ENCODE results near the gene IGSF21. TPM values are rescaled to one million over a fixed set of nuclear protein-coding genes. Genes with fewer than 3 reads are reported as not detected.

Gene IGSF21
- total RNA-seq, 1 experiment from 2014 or later, result not detected

DNA sequence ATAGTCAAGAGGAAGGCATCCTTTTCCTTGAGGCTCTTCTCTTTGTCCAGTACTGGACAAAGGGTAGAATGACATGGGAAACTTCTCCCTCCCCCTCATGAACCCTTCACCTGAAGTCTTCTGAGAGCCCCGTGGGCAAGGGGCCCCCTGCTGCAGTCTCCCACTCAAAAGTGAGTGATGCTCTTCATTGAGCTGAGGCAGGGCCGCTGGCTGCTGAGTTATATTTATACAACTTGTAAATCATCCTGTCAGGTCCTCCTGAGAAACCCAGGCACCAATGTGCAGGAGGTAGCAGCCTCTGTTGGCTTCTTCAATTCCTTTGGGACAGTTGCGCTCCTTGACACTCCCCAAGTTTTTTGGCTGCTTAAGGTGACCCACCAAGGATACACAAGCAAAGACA lies 150.2 kb downstream of the IGSF21 start:
- ChIA-PET CTCF (no interaction called here), POLR2A (interaction anchor here (0.7 kb wide), 1 partner anchor 19 kb away, joined by 3 read pairs; no protein-coding TSS in a partner anchor)
- TF ChIP-seq, protein P1, sequence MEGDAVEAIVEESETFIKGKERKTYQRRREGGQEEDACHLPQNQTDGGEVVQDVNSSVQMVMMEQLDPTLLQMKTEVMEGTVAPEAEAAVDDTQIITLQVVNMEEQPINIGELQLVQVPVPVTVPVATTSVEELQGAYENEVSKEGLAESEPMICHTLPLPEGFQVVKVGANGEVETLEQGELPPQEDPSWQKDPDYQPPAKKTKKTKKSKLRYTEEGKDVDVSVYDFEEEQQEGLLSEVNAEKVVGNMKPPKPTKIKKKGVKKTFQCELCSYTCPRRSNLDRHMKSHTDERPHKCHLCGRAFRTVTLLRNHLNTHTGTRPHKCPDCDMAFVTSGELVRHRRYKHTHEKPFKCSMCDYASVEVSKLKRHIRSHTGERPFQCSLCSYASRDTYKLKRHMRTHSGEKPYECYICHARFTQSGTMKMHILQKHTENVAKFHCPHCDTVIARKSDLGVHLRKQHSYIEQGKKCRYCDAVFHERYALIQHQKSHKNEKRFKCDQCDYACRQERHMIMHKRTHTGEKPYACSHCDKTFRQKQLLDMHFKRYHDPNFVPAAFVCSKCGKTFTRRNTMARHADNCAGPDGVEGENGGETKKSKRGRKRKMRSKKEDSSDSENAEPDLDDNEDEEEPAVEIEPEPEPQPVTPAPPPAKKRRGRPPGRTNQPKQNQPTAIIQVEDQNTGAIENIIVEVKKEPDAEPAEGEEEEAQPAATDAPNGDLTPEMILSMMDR (IDR thresholded peaks at IDR 0.05; ENCODE audit: unreplicated experiment), result no peak
- no TSS peak for BruUV-seq (replicated peaks)
- no peak for DNase-seq (ENCODE audit: unreplicated experiment)
- H3K27ac Mint-ChIP-seq (ENCODE audit: low read depth, unreplicated experiment), result no peak overlapping the region
- peaks cover 16% of the 10 kb centered on the region for H3K27me3 Mint-ChIP-seq (ENCODE audit: insufficient read depth, unreplicated experiment)
- no peaks in the 10 kb centered on the region for H3K36me3 Mint-ChIP-seq (ENCODE audit: insufficient read depth, unreplicated experiment)
- peaks cover 21% of the 10 kb centered on the region for H3K9me3 Mint-ChIP-seq (ENCODE audit: unreplicated experiment)
- intact Hi-C loops (cut with micrococcal nuclease), result no loop called here
- no peaks in the 10 kb centered on the region for H3K4me1 Mint-ChIP-seq (ENCODE audit: insufficient read depth, unreplicated experiment)
- no peak overlapping the region for H3K4me3 Mint-ChIP-seq (ENCODE audit: unreplicated experiment)

DNA sequence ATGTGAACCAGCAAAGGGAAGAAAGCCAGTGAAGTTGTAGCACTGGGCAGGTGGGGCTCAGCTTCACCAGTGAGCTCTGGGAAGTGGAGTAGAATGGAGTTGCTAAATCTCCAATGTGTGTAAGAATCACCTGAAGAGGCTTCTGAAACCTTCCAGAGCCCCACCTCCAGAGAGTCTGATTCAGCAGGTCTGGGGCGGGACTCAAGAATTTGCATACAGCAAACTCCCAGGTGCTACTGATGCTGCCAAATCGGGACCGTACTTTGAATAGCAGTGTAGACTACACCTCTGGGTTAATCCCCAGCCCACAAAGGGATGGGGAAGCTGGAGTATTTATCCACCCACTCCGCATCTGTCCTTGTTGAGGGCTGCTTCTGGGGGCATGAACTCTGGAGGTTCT lies 154.3 kb downstream of the IGSF21 start:
- Mint-ChIP-seq H3K9me3 (ENCODE audit: unreplicated experiment) (peaks cover 11% of the 10 kb centered on the region), H3K27ac (ENCODE audit: low read depth, unreplicated experiment) (no peak overlapping the region), H3K27me3 (ENCODE audit: insufficient read depth, unreplicated experiment) (peaks cover 30% of the 10 kb centered on the region), H3K36me3 (ENCODE audit: insufficient read depth, unreplicated experiment) (no peaks in the 10 kb centered on the region), H3K4me1 (ENCODE audit: insufficient read depth, unreplicated experiment) (no peaks in the 10 kb centered on the region), H3K4me3 (ENCODE audit: unreplicated experiment) (no peak overlapping the region)
- CTCF ChIA-PET, result interaction anchor here (0.6 kb wide), 1 partner anchor 465 kb away, joined by 3 read pairs; no protein-coding TSS in a partner anchor
- BruUV-seq (replicated peaks), result no TSS peak
- TF ChIP-seq, protein P1 (IDR thresholded peaks at IDR 0.05; ENCODE audit: unreplicated experiment), result no peak
- POLR2A ChIA-PET, result no interaction called here
- DNase-seq (ENCODE audit: unreplicated experiment), result no peak
- intact Hi-C loops (cut with micrococcal nuclease), result no loop called here

DNA sequence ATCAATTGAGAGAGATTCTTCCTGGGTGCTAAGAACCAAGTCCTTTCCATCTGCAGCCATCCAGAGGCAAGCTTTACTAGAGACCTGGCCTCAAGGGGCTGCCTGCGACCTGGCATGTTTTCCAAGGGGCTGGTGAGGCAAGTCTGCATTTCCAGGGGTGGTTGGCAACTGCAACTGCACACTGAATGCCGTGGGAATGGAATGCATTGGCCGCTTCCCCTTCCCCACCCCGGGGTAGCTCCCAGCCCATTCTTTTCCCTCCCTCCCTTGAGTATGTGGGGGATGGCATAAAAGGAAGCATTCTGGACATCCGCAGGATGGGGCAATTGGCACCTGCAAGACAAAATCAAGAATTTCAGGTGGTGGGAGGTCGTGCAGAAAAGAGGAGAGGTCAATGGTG lies 155.1 kb downstream of the IGSF21 start:
- no TSS peak for BruUV-seq (replicated peaks)
- Mint-ChIP-seq H3K4me1 (ENCODE audit: insufficient read depth, unreplicated experiment) (no peaks in the 10 kb centered on the region), H3K9me3 (ENCODE audit: unreplicated experiment) (peaks cover 11% of the 10 kb centered on the region), H3K27me3 (ENCODE audit: insufficient read depth, unreplicated experiment) (peaks cover 30% of the 10 kb centered on the region), H3K36me3 (ENCODE audit: insufficient read depth, unreplicated experiment) (no peaks in the 10 kb centered on the region), H3K27ac (ENCODE audit: low read depth, unreplicated experiment) (no peak overlapping the region), H3K4me3 (ENCODE audit: unreplicated experiment) (no peak overlapping the region)
- POLR2A ChIA-PET, result no interaction called here
- TF ChIP-seq, protein P1 (IDR thresholded peaks at IDR 0.05; ENCODE audit: unreplicated experiment), result no peak
- CTCF ChIA-PET, result no interaction called here
- no peak for DNase-seq (ENCODE audit: unreplicated experiment)
- intact Hi-C loops (cut with micrococcal nuclease), result no loop called here

DNA sequence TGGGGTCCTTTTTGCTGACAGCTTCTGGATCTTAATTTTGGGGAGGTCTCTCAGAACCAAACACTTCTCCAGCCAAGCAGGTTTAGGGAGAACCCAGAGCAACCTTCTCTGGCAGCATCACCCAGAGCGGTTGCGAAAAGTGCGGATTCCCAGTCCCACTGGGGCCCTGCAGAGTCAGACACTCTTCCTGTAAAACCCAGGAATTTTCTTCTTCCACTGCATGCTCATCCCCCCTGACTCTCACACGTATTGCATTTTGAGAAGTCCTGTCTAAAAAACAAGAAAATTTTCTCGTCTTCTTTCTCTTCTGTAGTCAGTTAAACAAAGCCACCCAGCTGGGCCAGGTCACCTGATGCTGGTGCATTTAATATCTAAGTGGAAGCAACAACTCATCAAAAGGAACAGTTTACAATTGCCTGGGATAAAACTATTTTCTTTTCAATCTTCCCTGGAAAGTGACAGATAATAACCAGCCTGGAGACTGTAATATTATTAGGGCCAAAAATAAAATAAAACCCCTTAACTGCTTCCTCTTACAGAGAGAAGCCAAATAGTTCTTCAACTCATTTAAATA lies 156.0 kb downstream of the IGSF21 start:
- H3K4me1 Mint-ChIP-seq (ENCODE audit: insufficient read depth, unreplicated experiment), result no peaks in the 10 kb centered on the region
- DNase-seq (ENCODE audit: unreplicated experiment), result no peak
- H3K36me3 Mint-ChIP-seq (ENCODE audit: insufficient read depth, unreplicated experiment), result no peaks in the 10 kb centered on the region
- CTCF ChIA-PET, result no interaction called here
- H3K27ac Mint-ChIP-seq (ENCODE audit: low read depth, unreplicated experiment), result no peak overlapping the region
- TF ChIP-seq, protein P1 (IDR thresholded peaks at IDR 0.05; ENCODE audit: unreplicated experiment), result no peak
- H3K4me3 Mint-ChIP-seq (ENCODE audit: unreplicated experiment), result no peak overlapping the region
- H3K9me3 Mint-ChIP-seq (ENCODE audit: unreplicated experiment), result peaks cover 11% of the 10 kb centered on the region
- BruUV-seq (replicated peaks), result no TSS peak
- peaks cover 30% of the 10 kb centered on the region for H3K27me3 Mint-ChIP-seq (ENCODE audit: insufficient read depth, unreplicated experiment)
- intact Hi-C loops (cut with micrococcal nuclease), result no loop called here
- POLR2A ChIA-PET, result interaction anchor here (0.6 kb wide), 1 partner anchor 568 kb away, joined by 3 read pairs; no protein-coding TSS in a partner anchor
